Lower leg skin (tissue), 4 donors: ENCODE data around the gene PARK7. TPM values are rescaled to one million over a fixed set of nuclear protein-coding genes. Genes with fewer than 3 reads are reported as not detected.

Experiments used
- DNase-seq, 2 donors: peaks; one replicate each; pipeline ENCODE4 v3.0.0-alpha.2; 2019; ENCODE audit warnings: low spot score in 2 of 2
- H3K4me3 ChIP-seq: fragments of 200-600 bp; sonication (generic); 2 replicates; pipeline ENCODE4 v1.5.1; 2017; ENCODE audit warnings: mild to moderate bottlenecking, low read depth; ENCODE audit not compliant: poor library complexity, severe bottlenecking
- CTCF ChIP-seq, 3 donors: fragments of 450-650 bp; IDR thresholded peaks; one replicate each; pipeline ENCODE4 v1.5.1; 2016; ENCODE audit warnings: antibody characterized with exemption in 3 of 3, mild to moderate bottlenecking in 3 of 3, moderate library complexity in 2 of 3
- POLR2A ChIP-seq, 2 donors: fragments of 450-650 bp; IDR thresholded peaks; one replicate each; pipeline ENCODE4 v1.6.1; 2016 to 2017; ENCODE audit warnings: antibody characterized with exemption in 2 of 2, mild to moderate bottlenecking in 1 of 2, moderate library complexity in 1 of 2
- WGBS, 2 donors: methylation state at CpG; one replicate each; pipeline ENCODE4 v1.1.5; 2018; 5-methylcytosine and 5-hydroxymethylcytosine counted together
- intact Hi-C: fragments of 100-400 bp; cut with DNase I; formaldehyde crosslinking; loops from one replicate; pipeline ENCODE4 v1.15.0; 2023; ENCODE audit warnings: low total_unique reads
- total RNA-seq, 4 donors: library from RNA; depleted of rRNA; stranded (reverse); fragments of >200 nt; gene quantifications; one replicate each; pipeline ENCODE4 v1.1.0, GENCODE V29; 2016

PARK7 gene
- total RNA-seq, 4 donors from 2014 or later = 74.8 to 94.0 (median 87.8) TPM

- H3K4me3 ChIP-seq = no peak overlapping the region
- intact Hi-C loops = no loop called here
- TF ChIP-seq CTCF (IDR thresholded peaks at IDR 0.05) (no peak), POLR2A (IDR thresholded peaks at IDR 0.05) (no peak)
- WGBS, 2 donors = 84 to 90% methylated on average over 8 of the region's 8 CpGs
- no peak for DNase-seq
Measured at GRCh38 chr1:8010080-8010664, 48.7 kb downstream of the PARK7 start.

DNA sequence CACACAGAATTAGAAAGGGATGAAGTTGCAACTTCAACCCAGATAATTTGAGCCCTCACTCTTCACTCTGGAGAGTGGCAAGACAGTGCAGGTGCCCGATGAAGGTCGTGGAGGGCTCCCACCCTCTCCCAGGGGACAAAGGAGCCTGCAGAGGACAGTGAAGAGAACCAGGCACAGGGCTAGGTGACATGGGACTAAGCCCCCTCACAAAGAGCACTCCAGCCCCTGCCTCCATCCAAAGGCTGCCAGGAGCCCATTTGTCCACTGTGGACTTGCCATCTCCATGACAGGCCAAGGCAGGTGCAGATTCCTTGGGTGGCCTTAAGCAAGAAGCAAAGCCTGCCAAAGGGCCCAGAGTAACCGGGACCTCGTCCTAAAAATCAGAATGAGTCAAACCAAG, 49.5 kb downstream of the PARK7 start:
- WGBS, 2 donors = 66 to 70% methylated on average over 4 of the region's 4 CpGs
- intact Hi-C loops = no loop called here

GRCh38 chr1:8011923-8012858, 50.7 kb downstream of the PARK7 start:
- WGBS, 2 donors = 61 to 64% methylated on average over 7 of the region's 7 CpGs
- intact Hi-C loops = no loop called here
- no peak for TF ChIP-seq CTCF (IDR thresholded peaks at IDR 0.05)
- no peak for TF ChIP-seq POLR2A (IDR thresholded peaks at IDR 0.05)
- DNase-seq = no peak
- H3K4me3 ChIP-seq = no peak overlapping the region

More for the DNA sequence above, 49.5 kb downstream of the PARK7 start:
- DNase-seq = peak in 1 of 2 donors; percentile 52
- no peak overlapping the region for H3K4me3 ChIP-seq
- no peak for TF ChIP-seq CTCF (IDR thresholded peaks at IDR 0.05)
- no peak for TF ChIP-seq POLR2A (IDR thresholded peaks at IDR 0.05)

DNA sequence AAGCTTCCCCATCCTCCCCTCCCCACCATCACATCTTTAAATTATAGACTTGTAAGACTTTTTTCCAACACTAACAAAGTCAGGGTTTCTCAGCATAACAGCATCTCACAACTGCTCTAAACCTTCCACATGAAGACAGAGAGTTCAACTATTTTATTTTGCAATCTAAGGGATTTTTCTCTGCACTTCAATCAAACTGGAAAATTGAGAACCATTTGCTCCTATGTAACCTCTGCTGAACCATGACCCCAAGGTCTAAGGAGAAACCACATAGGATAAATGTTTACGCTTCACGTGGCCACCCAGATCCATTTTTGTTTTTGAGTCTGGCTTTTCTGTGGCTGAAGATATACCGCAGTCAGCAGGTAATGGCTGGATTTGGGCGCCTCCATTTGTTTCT, 51.4 kb downstream of the PARK7 start:
- WGBS, 2 donors = 93 to 95% methylated on average over 4 of the region's 4 CpGs
- no peak for DNase-seq
- no peak overlapping the region for H3K4me3 ChIP-seq
- TF ChIP-seq CTCF (IDR thresholded peaks at IDR 0.05) = no peak
- no peak for TF ChIP-seq POLR2A (IDR thresholded peaks at IDR 0.05)
- intact Hi-C loops = no loop called here

DNA sequence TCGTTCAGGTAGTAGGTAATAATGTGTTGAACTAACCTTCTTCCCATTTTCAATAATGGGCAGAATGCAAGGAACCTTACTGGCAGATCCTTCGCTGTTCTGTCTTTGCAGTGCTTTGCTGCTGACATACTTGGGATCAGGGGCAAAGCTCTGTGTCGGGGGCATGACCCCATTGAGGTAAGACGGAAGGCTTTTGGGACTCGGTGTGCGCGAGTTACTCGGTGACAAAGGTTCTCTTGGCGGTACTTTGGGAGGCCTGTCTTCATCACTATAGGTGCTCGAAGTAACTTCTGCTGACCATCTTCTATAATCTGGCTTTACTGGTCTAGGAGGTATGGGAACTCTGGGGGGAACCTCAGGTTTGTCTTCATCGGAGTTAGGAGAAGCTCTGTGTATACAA, 51.9 kb downstream of the PARK7 start:
- WGBS, 2 donors = 90 to 93% methylated on average over 11 of the region's 11 CpGs
- TF ChIP-seq CTCF (IDR thresholded peaks at IDR 0.05) (no peak), POLR2A (IDR thresholded peaks at IDR 0.05) (no peak)
- H3K4me3 ChIP-seq = no peak overlapping the region
- intact Hi-C loops = no loop called here
- no peak for DNase-seq
